Esophagus squamous epithelium (tissue), 4 donors: ENCODE data around the gene OPTC.

Source experiments
- CTCF ChIP-seq, 6 experiments: fragments of 450-650 bp in 4 of 6; fragments of 200-600 bp in 2 of 6; sonication (generic) in 2 of 6; IDR thresholded peaks; one replicate each; pipeline ENCODE4 v1.5.1; 2016 to 2019; ENCODE audit warnings: antibody characterized with exemption in 6 of 6, mild to moderate bottlenecking in 4 of 6, moderate library complexity in 4 of 6
- POLR2A ChIP-seq, 4 donors: fragments of 450-650 bp; IDR thresholded peaks; one replicate each; pipeline ENCODE4 v1.6.1; 2017; ENCODE audit warnings: antibody characterized with exemption in 4 of 4, mild to moderate bottlenecking in 4 of 4, moderate library complexity in 3 of 4

- no peak for TF ChIP-seq CTCF (IDR thresholded peaks at IDR 0.05)
- TF ChIP-seq POLR2A (IDR thresholded peaks at IDR 0.05): no peak
Observed at GRCh38 chr1:203505526-203506204, 11.7 kb downstream of the OPTC start.
